ENCODE measurements around the gene METTL24. TPM values are rescaled to one million over a fixed set of nuclear protein-coding genes. Genes with fewer than 3 reads are reported as not detected.
"Not testable (repeated sequence)": the region's sequence is repeated elsewhere in the genome, so short reads cannot be mapped to it uniquely, and the experiment has no call there.

Gene METTL24
- total and polyA plus RNA-seq, 4 donors, result 0.14 to 2.0 (median 0.91) TPM

- TF ChIP-seq NR2F2 (IDR thresholded peaks at IDR 0.05) (no peak), CTCF (IDR thresholded peaks at IDR 0.05; ENCODE audit: low read depth, low read length, missing input control) (no peak), JUND (IDR thresholded peaks at IDR 0.05) (no peak), FOXA2 (IDR thresholded peaks at IDR 0.05) (no peak), RXRA (IDR thresholded peaks at IDR 0.05) (no peak), ZBTB33 (IDR thresholded peaks at IDR 0.05) (no peak), RAD21 (IDR thresholded peaks at IDR 0.05) (no peak), HNF4A (conservative IDR thresholded peaks at IDR 0.05) (no peak)
Observed at GRCh38 chr6:110239526-110240274, 118.4 kb downstream of the METTL24 start.

GRCh38 chr6:110236007-110236406 is 122.1 kb downstream of the METTL24 start:
- not testable (repeated sequence) for H3K4me1 ChIP-seq (ENCODE audit: control insufficient read depth in 4 of 4, insufficient read depth in 4 of 4, low read length in 3 of 4); H3K9ac ChIP-seq (ENCODE audit: low read depth in 1 of 2, low read length in 2 of 2); H3K27ac ChIP-seq (ENCODE audit: low read depth in 1 of 2, low read length in 2 of 2); H3K4me3 ChIP-seq (ENCODE audit: low read depth in 1 of 3, low read length in 3 of 3); H3K36me3 ChIP-seq (ENCODE audit: control insufficient read depth in 4 of 4, insufficient read depth in 3 of 4, low read depth in 1 of 4, low read length in 3 of 4); H3K9me3 ChIP-seq (ENCODE audit: control insufficient read depth in 4 of 4, low read length in 3 of 4); DNase-seq (ENCODE audit: low spot score); H3K27me3 ChIP-seq (ENCODE audit: control insufficient read depth in 4 of 4, insufficient read depth in 4 of 4, low read length in 3 of 4)
- 99% methylated on average over 1 of the region's 1 CpG for WGBS

More at GRCh38 chr6:110239526-110240274, 118.4 kb downstream of the METTL24 start:
- Histone ChIP-seq H3K9me3 (ENCODE audit: control insufficient read depth in 4 of 4, low read length in 3 of 4) (no peaks in the 10 kb centered on the region), H3K36me3 (ENCODE audit: control insufficient read depth in 4 of 4, insufficient read depth in 3 of 4, low read depth in 1 of 4, low read length in 3 of 4) (peaks cover 0 to 6% (median 2%) of the 10 kb centered on the region in 4 donors), H3K27me3 (ENCODE audit: control insufficient read depth in 4 of 4, insufficient read depth in 4 of 4, low read length in 3 of 4) (no peaks in the 10 kb centered on the region), H3K27ac (ENCODE audit: low read depth in 1 of 2, low read length in 2 of 2) (no peak overlapping the region), H3K9ac (ENCODE audit: low read depth in 1 of 2, low read length in 2 of 2) (no peak overlapping the region), H3K4me1 (ENCODE audit: control insufficient read depth in 4 of 4, insufficient read depth in 4 of 4, low read length in 3 of 4) (no peaks in the 10 kb centered on the region), H3K4me3 (ENCODE audit: low read depth in 1 of 3, low read length in 3 of 3) (no peak overlapping the region)
- DNase-seq (ENCODE audit: low spot score), result peak; percentile 37
- 97% methylated on average over 1 of the region's 1 CpG for WGBS

GRCh38 chr6:110233770-110234374 is 124.3 kb downstream of the METTL24 start:
- TF ChIP-seq ATF3 (IDR thresholded peaks at IDR 0.05) (no peak), MAX (IDR thresholded peaks at IDR 0.05) (no peak), NR2F2 (IDR thresholded peaks at IDR 0.05) (no peak), EGR1 (IDR thresholded peaks at IDR 0.05; ENCODE audit: low read depth in 2 of 2) (no peak), TAF1 (conservative IDR thresholded peaks at IDR 0.05) (no peak), SP1 (IDR thresholded peaks at IDR 0.05) (no peak), GABPA (IDR thresholded peaks at IDR 0.05 in 1 of 2, conservative IDR thresholded peaks at IDR 0.05 in 1 of 2) (no peak)
- H3K36me3 ChIP-seq (ENCODE audit: control insufficient read depth in 4 of 4, insufficient read depth in 3 of 4, low read depth in 1 of 4, low read length in 3 of 4), result peaks cover 2 to 17% (median 6%) of the 10 kb centered on the region in 4 donors
- DNase-seq (ENCODE audit: low spot score), result no peak
- WGBS, result 92% methylated on average over 2 of the region's 2 CpGs
- H3K9ac ChIP-seq (ENCODE audit: low read depth in 1 of 2, low read length in 2 of 2), result no peak overlapping the region
- H3K4me1 ChIP-seq (ENCODE audit: control insufficient read depth in 4 of 4, insufficient read depth in 4 of 4, low read length in 3 of 4), result peaks cover 0 to 5% (median 0%) of the 10 kb centered on the region in 4 donors
- no peak overlapping the region for H3K27ac ChIP-seq (ENCODE audit: low read depth in 1 of 2, low read length in 2 of 2)
- no peaks in the 10 kb centered on the region for H3K27me3 ChIP-seq (ENCODE audit: control insufficient read depth in 4 of 4, insufficient read depth in 4 of 4, low read length in 3 of 4)
- no peak overlapping the region for H3K4me3 ChIP-seq (ENCODE audit: low read depth in 1 of 3, low read length in 3 of 3)
- H3K9me3 ChIP-seq (ENCODE audit: control insufficient read depth in 4 of 4, low read length in 3 of 4), result no peaks in the 10 kb centered on the region
